ENCODE results near the gene FBXL4. TPM values are rescaled to one million over a fixed set of nuclear protein-coding genes. Genes with fewer than 3 reads are reported as not detected.

Gene FBXL4
- total RNA-seq, 1 donor = 23.6 TPM

- no peak for TF ChIP-seq CTCF (IDR thresholded peaks at IDR 0.05; ENCODE audit: insufficient read depth, low read length)
- H3K4me3 ChIP-seq (ENCODE audit: low read depth, low read length) = no peak overlapping the region
- DNase-seq (ENCODE audit: low read depth) = no peak
Observed at GRCh38 chr6:98823428-98824161, 124.2 kb downstream of the FBXL4 start.

GRCh38 chr6:98821756-98822405, 125.9 kb downstream of the FBXL4 start:
- H3K4me3 ChIP-seq (ENCODE audit: low read depth, low read length) = no peak overlapping the region
- DNase-seq (ENCODE audit: low read depth) = no peak
- no peak for TF ChIP-seq CTCF (IDR thresholded peaks at IDR 0.05; ENCODE audit: insufficient read depth, low read length)

Other genes with a start within 250 kb of the FBXL4 start
- gene POU3F2, start 113.4 kb downstream of the FBXL4 start, total RNA-seq (ENCODE audit: low replicate concordance) = not detected in 2 replicates